ENCODE measurements around the gene PXDC1. TPM values are rescaled to one million over a fixed set of nuclear protein-coding genes. Genes with fewer than 3 reads are reported as not detected.

Gene PXDC1
- total RNA-seq, 1 experiment from 2014 or later: 36.2 TPM

- no TSS peak for BruUV-seq (replicated peaks)
- Histone ChIP-seq H3K36me3 (ENCODE audit: control insufficient read depth, insufficient read depth, low read length) (no peaks in the 10 kb centered on the region), H3K9me3 (ENCODE audit: control insufficient read depth, insufficient read depth, low read depth, low read length) (no peaks in the 10 kb centered on the region), H3K27me3 (ENCODE audit: control insufficient read depth, insufficient read depth, low read length) (no peaks in the 10 kb centered on the region), H3K27ac (ENCODE audit: low read length) (no peak overlapping the region), H3K4me1 (ENCODE audit: control insufficient read depth, insufficient read depth, low read length) (no peaks in the 10 kb centered on the region), H3K4me3 (ENCODE audit: low read depth in 2 of 2, low read length in 2 of 2) (no peak overlapping the region)
- DNase-seq (ENCODE audit: low read depth, low spot score): no peak
- ChIA-PET CTCF (no interaction called here), POLR2A (no interaction called here)
- intact Hi-C loops (cut with micrococcal nuclease; ENCODE audit: unreplicated experiment) (no loop called here), in situ Hi-C loops (cut with HindIII; ENCODE audit: low pct_unique_long_range_greater_than_20kb, low sequenced_read_pairs) (no loop called here)
- no peak for ATAC-seq
- TF ChIP-seq POLR2AphosphoS5 (IDR thresholded peaks at IDR 0.05; ENCODE audit: low read depth, low read length): no peak
- TF ChIP-seq CTCF (IDR thresholded peaks at IDR 0.05): no peak
- TF ChIP-seq TCF7L2 (IDR thresholded peaks at IDR 0.05; ENCODE audit: low read depth, low read length): no peak
Observed at GRCh38 chr6:3789018-3789895, 37.7 kb upstream of the PXDC1 start.

- ChIA-PET CTCF (no interaction called here), POLR2A (no interaction called here)
- H3K4me3 ChIP-seq (ENCODE audit: low read depth in 2 of 2, low read length in 2 of 2): no peak overlapping the region
- no peaks in the 10 kb centered on the region for H3K27me3 ChIP-seq (ENCODE audit: control insufficient read depth, insufficient read depth, low read length)
- H3K27ac ChIP-seq (ENCODE audit: low read length): no peak overlapping the region
- no peak for DNase-seq (ENCODE audit: low read depth, low spot score)
- TF ChIP-seq REST (IDR thresholded peaks at IDR 0.05; ENCODE audit: insufficient read depth in 1 of 2, low read depth in 2 of 2, low read length in 1 of 2): no peak
- no peak for TF ChIP-seq CTCF (IDR thresholded peaks at IDR 0.05)
- TF ChIP-seq TCF7L2 (IDR thresholded peaks at IDR 0.05; ENCODE audit: low read depth, low read length): no peak
- no peak for TF ChIP-seq POLR2AphosphoS5 (IDR thresholded peaks at IDR 0.05; ENCODE audit: low read depth, low read length)
- no peak for TF ChIP-seq SIN3A (IDR thresholded peaks at IDR 0.05; ENCODE audit: borderline replicate concordance, insufficient read depth, low read depth, low read length)
- in situ Hi-C loops (cut with HindIII; ENCODE audit: low pct_unique_long_range_greater_than_20kb, low sequenced_read_pairs): no loop called here
- intact Hi-C loops (cut with micrococcal nuclease; ENCODE audit: unreplicated experiment): no loop called here
- no peak for ATAC-seq
- H3K9me3 ChIP-seq (ENCODE audit: control insufficient read depth, insufficient read depth, low read depth, low read length): no peaks in the 10 kb centered on the region
- no peaks in the 10 kb centered on the region for H3K36me3 ChIP-seq (ENCODE audit: control insufficient read depth, insufficient read depth, low read length)
- BruUV-seq (replicated peaks): no TSS peak
- no peaks in the 10 kb centered on the region for H3K4me1 ChIP-seq (ENCODE audit: control insufficient read depth, insufficient read depth, low read length)
Observed at GRCh38 chr6:3788408-3789017, 37.0 kb upstream of the PXDC1 start.

Data from Panc1 (cell line).